CD4-positive, CD25-positive, alpha-beta regulatory T cell (primary cell): ENCODE data around the gene SRPX2. TPM values are rescaled to one million over a fixed set of nuclear protein-coding genes. Genes with fewer than 3 reads are reported as not detected.

Source experiments
- ATAC-seq, 2 donors: fragments of 150-1000 bp; cut with Tn5 transposase; one replicate each; pipeline ENCODE4 v1.10.0; 2021; ENCODE audit warnings: low read depth in 2 of 2, moderate number of reproducible peaks in 2 of 2, moderate library complexity in 1 of 2
- DNase-seq, 3 donors: peaks; one replicate each; pipeline versions ENCODE4 v3.0.0 to v3.0.0-alpha.2; 2012 to 2022; ENCODE audit warnings: mixed read lengths in 1 of 3
- H3K27ac ChIP-seq: one replicate; pipeline ENCODE4 v1.7.0; 2013; ENCODE audit warnings: mild to moderate bottlenecking, low read length; ENCODE audit not compliant: insufficient read depth, poor library complexity, severe bottlenecking
- H3K27me3 ChIP-seq: one replicate; pipeline ENCODE4 v1.7.0; 2013; ENCODE audit warnings: low read length; ENCODE audit not compliant: control insufficient read depth, insufficient read depth
- H3K36me3 ChIP-seq: one replicate; pipeline ENCODE4 v1.7.0; 2013; ENCODE audit warnings: mild to moderate bottlenecking, low read length, moderate library complexity; ENCODE audit not compliant: control insufficient read depth, insufficient read depth
- H3K4me1 ChIP-seq: 2 replicates; pipeline ENCODE4 v1.7.0; 2013; ENCODE audit warnings: mild to moderate bottlenecking, low read length; ENCODE audit not compliant: insufficient read depth, control insufficient read depth, poor library complexity, severe bottlenecking
- H3K4me3 ChIP-seq: one replicate; pipeline ENCODE4 v1.7.0; 2013; ENCODE audit warnings: low read depth, mild to moderate bottlenecking, low read length, moderate library complexity
- H3K9me3 ChIP-seq, 2 experiments: 1 replicate in 1 of 2; 2 replicates in 1 of 2; pipeline ENCODE4 v1.7.0; 2013; ENCODE audit warnings: low read length in 2 of 2, mild to moderate bottlenecking in 1 of 2, moderate library complexity in 1 of 2; ENCODE audit not compliant: control insufficient read depth in 2 of 2
- H3K27ac Mint-ChIP-seq, 3 donors: one replicate each; pipeline ENCODE4 v1.8.0; 2020 to 2022; ENCODE audit warnings: mild to moderate bottlenecking in 3 of 3, mixed read lengths in 3 of 3, moderate library complexity in 2 of 3
- H3K27me3 Mint-ChIP-seq: one replicate; pipeline ENCODE4 v1.8.0; 2022; ENCODE audit warnings: mild to moderate bottlenecking, mixed read lengths
- H3K36me3 Mint-ChIP-seq: one replicate; pipeline ENCODE4 v1.8.0; 2020; ENCODE audit warnings: mixed read lengths
- H3K4me1 Mint-ChIP-seq, 4 donors: one replicate each; pipeline ENCODE4 v1.8.0; 2020 to 2022; ENCODE audit warnings: mixed read lengths in 4 of 4, mild to moderate bottlenecking in 1 of 4
- H3K4me3 Mint-ChIP-seq, 4 donors: one replicate each; pipeline ENCODE4 v1.8.0; 2020 to 2022; ENCODE audit warnings: mild to moderate bottlenecking in 4 of 4, mixed read lengths in 4 of 4, moderate library complexity in 3 of 4
- H3K9me3 Mint-ChIP-seq, 7 donors: one replicate each; pipeline ENCODE4 v1.8.0; 2020 to 2022; ENCODE audit warnings: mixed read lengths in 7 of 7, mild to moderate bottlenecking in 3 of 7, moderate library complexity in 2 of 7
- polyA plus RNA-seq, 4 donors: library from polyadenylated mRNA; unstranded; fragments of 300-500 nt; fragmentation: Illumina TruSeq; gene quantifications; one replicate each; pipeline ENCODE4 v1.2.3, GENCODE V29; 2021
- total RNA-seq: library from RNA; stranded (reverse); gene quantifications from one replicate; pipeline ENCODE4 v1.2.3, GENCODE V29; 2022

Gene SRPX2
- total and polyA plus RNA-seq, 5 donors from 2014 or later, result not detected

- no peak overlapping the region for H3K4me3 Mint-ChIP-seq
- no peaks in the 10 kb centered on the region for H3K36me3 ChIP-seq
- H3K27ac ChIP-seq, result no peak overlapping the region
- no peak overlapping the region for H3K27ac Mint-ChIP-seq
- no peaks in the 10 kb centered on the region for H3K4me1 ChIP-seq
- H3K9me3 ChIP-seq, result no peaks in the 10 kb centered on the region
- no peak overlapping the region for H3K4me3 ChIP-seq
- H3K27me3 Mint-ChIP-seq, result peaks cover 5% of the 10 kb centered on the region
- peaks cover 0 to 7% (median 3%) of the 10 kb centered on the region in 4 donors for H3K4me1 Mint-ChIP-seq
- H3K27me3 ChIP-seq, result no peaks in the 10 kb centered on the region
- H3K36me3 Mint-ChIP-seq, result no peaks in the 10 kb centered on the region
- ATAC-seq, result no peak
- DNase-seq, result no peak
- no peaks in the 10 kb centered on the region for H3K9me3 Mint-ChIP-seq
These were observed 29.5 kb downstream of the SRPX2 start for GRCh38 chrX:100673397-100673953.

- Mint-ChIP-seq H3K4me1 (peaks cover 0 to 7% (median 3%) of the 10 kb centered on the region in 4 donors), H3K27ac (no peak overlapping the region), H3K36me3 (no peaks in the 10 kb centered on the region), H3K9me3 (no peaks in the 10 kb centered on the region), H3K4me3 (no peak overlapping the region), H3K27me3 (peaks cover 4% of the 10 kb centered on the region)
- Histone ChIP-seq H3K9me3 (no peaks in the 10 kb centered on the region), H3K4me1 (no peaks in the 10 kb centered on the region), H3K27me3 (no peaks in the 10 kb centered on the region), H3K27ac (no peak overlapping the region), H3K36me3 (no peaks in the 10 kb centered on the region), H3K4me3 (no peak overlapping the region)
- ATAC-seq, result no peak
- peak in 1 of 3 donors; percentile 1 for DNase-seq
These were observed 30.7 kb downstream of the SRPX2 start for GRCh38 chrX:100674705-100675104.

DNA sequence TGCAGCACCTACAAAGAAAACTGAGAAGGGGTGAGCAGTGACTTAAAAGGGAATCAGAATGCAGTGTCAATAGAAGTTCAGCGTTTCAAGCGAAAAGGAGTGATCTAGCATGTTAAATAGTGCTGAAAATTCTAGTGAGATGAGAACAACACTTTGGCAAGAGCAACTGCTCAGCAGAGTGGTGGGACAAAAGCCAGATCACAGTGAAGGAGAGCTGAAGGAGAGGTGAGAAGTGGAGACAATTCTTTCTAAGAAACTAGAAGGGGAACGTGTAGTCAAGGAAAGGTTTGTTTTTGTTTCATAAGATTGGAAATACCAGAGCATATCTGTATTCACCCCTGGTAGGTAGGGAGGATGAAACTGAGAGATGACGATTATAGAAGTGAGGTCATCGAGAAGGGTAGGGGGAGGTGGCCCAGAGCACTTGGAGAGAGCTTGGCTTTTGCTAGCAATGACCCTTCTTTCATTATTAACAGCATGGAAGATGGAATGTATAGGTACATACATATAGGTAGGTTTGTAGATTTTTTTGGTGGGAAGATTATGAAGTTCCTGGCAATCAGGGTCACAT, 33.7 kb downstream of the SRPX2 start:
- Mint-ChIP-seq H3K4me3 (no peak overlapping the region), H3K9me3 (no peaks in the 10 kb centered on the region), H3K4me1 (peaks cover 0 to 7% (median 3%) of the 10 kb centered on the region in 4 donors), H3K27me3 (peaks cover 4% of the 10 kb centered on the region), H3K36me3 (no peaks in the 10 kb centered on the region), H3K27ac (no peak overlapping the region)
- DNase-seq (no peak), ATAC-seq (no peak)
- Histone ChIP-seq H3K4me1 (no peaks in the 10 kb centered on the region), H3K36me3 (no peaks in the 10 kb centered on the region), H3K9me3 (no peaks in the 10 kb centered on the region), H3K27me3 (no peaks in the 10 kb centered on the region), H3K27ac (no peak overlapping the region), H3K4me3 (no peak overlapping the region)

DNA sequence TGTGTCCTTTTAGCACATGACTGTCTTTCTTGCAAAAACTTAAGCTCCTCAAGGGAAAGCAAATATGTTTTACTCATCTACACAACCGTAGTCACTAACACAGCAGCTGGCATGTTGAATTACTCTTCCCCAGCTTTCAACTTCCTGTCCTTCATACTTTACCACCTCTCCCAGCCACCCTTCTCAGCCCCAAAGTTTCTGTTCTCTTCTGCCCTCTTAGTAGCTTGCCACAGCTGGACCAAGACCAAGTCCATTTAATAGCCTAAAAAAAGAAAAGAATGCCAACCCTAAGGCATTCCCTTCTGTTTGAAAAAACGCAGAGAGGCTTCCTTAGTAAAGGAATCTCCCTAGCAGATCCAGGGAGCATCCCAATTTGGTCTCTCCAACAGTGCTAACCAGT, 36.8 kb downstream of the SRPX2 start:
- ATAC-seq (no peak), DNase-seq (no peak)
- no peaks in the 10 kb centered on the region for H3K36me3 ChIP-seq
- no peaks in the 10 kb centered on the region for H3K9me3 Mint-ChIP-seq
- no peaks in the 10 kb centered on the region for H3K4me1 Mint-ChIP-seq
- H3K4me1 ChIP-seq, result no peaks in the 10 kb centered on the region
- peaks cover 4% of the 10 kb centered on the region for H3K27me3 Mint-ChIP-seq
- no peaks in the 10 kb centered on the region for H3K27me3 ChIP-seq
- no peaks in the 10 kb centered on the region for H3K36me3 Mint-ChIP-seq
- no peak overlapping the region for H3K27ac Mint-ChIP-seq
- H3K27ac ChIP-seq, result no peak overlapping the region
- H3K4me3 Mint-ChIP-seq, result no peak overlapping the region
- no peak overlapping the region for H3K4me3 ChIP-seq
- H3K9me3 ChIP-seq, result no peaks in the 10 kb centered on the region

GRCh38 chrX:100681599-100681998, 37.6 kb downstream of the SRPX2 start:
- H3K4me3 Mint-ChIP-seq, result no peak overlapping the region
- Histone ChIP-seq H3K36me3 (no peaks in the 10 kb centered on the region), H3K4me3 (no peak overlapping the region), H3K9me3 (no peaks in the 10 kb centered on the region), H3K27me3 (no peaks in the 10 kb centered on the region), H3K4me1 (no peaks in the 10 kb centered on the region), H3K27ac (no peak overlapping the region)
- no peaks in the 10 kb centered on the region for H3K4me1 Mint-ChIP-seq
- DNase-seq (no peak), ATAC-seq (no peak)
- H3K36me3 Mint-ChIP-seq, result no peaks in the 10 kb centered on the region
- H3K27ac Mint-ChIP-seq, result no peak overlapping the region
- H3K27me3 Mint-ChIP-seq, result peaks cover 4% of the 10 kb centered on the region
- no peaks in the 10 kb centered on the region for H3K9me3 Mint-ChIP-seq

DNA sequence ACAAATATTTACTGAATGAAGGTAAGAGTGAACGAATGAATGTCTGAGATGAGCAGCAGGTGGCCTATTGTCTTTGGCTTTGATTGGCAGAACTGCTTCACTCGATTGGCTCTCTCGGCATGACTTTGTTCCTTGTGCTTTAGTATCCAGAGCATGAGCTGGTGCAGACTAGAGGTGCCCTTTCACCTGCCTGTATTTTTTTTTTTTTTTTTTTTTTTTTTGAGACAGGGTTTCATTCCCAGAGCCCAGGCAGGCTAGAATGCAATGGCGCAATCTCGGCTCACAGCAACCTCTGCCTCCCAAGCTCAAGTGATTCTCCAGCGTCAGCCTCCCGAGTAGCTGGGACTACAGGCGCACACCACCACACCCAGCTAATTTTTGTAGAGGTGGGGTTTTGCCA, 38.9 kb downstream of the SRPX2 start:
- Mint-ChIP-seq H3K27ac (no peak overlapping the region), H3K27me3 (peaks cover 4% of the 10 kb centered on the region), H3K9me3 (peaks cover 0 to 1% (median 0%) of the 10 kb centered on the region in 7 donors), H3K36me3 (no peaks in the 10 kb centered on the region), H3K4me3 (no peak overlapping the region), H3K4me1 (no peaks in the 10 kb centered on the region)
- DNase-seq, result no peak
- H3K27ac ChIP-seq, result no peak overlapping the region
- H3K4me1 ChIP-seq, result no peaks in the 10 kb centered on the region
- no peak overlapping the region for H3K4me3 ChIP-seq
- no peaks in the 10 kb centered on the region for H3K36me3 ChIP-seq
- ATAC-seq, result no peak
- H3K9me3 ChIP-seq, result no peaks in the 10 kb centered on the region
- no peaks in the 10 kb centered on the region for H3K27me3 ChIP-seq

DNA sequence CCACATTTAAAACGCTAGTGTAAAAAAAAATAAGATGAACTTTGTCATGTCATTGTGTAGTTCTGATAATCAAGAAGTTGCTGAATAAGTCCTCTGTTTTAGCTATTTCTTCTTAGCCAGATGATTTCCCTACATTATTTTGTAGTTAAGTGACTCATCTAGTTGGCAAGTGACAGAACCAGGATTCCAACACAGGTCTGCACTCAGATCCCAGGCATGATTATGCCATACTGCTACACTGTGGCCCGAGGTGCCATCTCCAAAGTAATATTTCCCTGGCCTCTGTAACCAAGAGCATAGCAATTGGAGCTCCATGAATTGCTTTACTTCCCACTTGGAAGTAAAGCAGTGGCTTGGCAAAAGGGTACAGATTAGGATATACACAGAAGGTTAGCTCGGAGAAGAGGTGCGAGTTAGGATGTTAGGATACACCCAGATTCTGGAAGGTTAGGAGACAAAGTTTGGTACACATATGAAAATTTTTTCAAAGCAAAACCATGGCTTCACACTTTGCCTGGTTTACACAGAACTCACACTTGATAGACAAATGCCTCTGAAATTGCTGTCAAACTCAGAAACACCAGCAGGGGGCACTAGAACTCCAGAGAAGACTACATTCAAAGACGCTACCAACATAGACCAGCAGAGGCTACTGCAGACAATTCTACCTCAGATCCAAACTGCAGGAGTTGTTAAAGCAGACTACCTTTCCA, 41.4 kb downstream of the SRPX2 start:
- no peak overlapping the region for H3K4me3 ChIP-seq
- H3K36me3 Mint-ChIP-seq, result no peaks in the 10 kb centered on the region
- DNase-seq, result peak; percentile 22 to 82 (median 64)
- H3K36me3 ChIP-seq, result no peaks in the 10 kb centered on the region
- no peaks in the 10 kb centered on the region for H3K4me1 ChIP-seq
- H3K27me3 Mint-ChIP-seq, result no peaks in the 10 kb centered on the region
- no peak overlapping the region for H3K27ac Mint-ChIP-seq
- H3K4me1 Mint-ChIP-seq, result no peaks in the 10 kb centered on the region
- ATAC-seq, result peak in 1 of 2 donors; percentile 44
- no peaks in the 10 kb centered on the region for H3K27me3 ChIP-seq
- H3K9me3 Mint-ChIP-seq, result peaks cover 0 to 1% (median 0%) of the 10 kb centered on the region in 7 donors
- no peak overlapping the region for H3K4me3 Mint-ChIP-seq
- H3K27ac ChIP-seq, result no peak overlapping the region
- no peaks in the 10 kb centered on the region for H3K9me3 ChIP-seq

DNA sequence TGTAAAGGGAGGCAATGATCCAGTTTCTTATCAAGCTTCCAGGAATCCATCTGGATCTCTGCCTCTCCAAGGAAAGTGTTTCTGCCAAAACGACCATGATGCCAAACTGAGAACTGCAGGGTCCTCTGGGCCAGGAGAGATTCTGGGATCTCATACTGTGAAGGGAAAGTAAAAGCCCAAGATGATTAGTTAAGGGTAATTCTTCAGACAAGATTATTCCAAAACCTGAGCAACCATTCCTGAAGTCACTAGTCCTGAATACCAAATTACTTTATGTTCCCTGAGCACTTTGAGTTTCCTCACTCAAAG, 42.0 kb downstream of the SRPX2 start:
- Histone ChIP-seq H3K36me3 (no peaks in the 10 kb centered on the region), H3K9me3 (no peaks in the 10 kb centered on the region), H3K27ac (no peak overlapping the region), H3K4me1 (no peaks in the 10 kb centered on the region), H3K4me3 (no peak overlapping the region), H3K27me3 (no peaks in the 10 kb centered on the region)
- Mint-ChIP-seq H3K9me3 (peaks cover 0 to 1% (median 0%) of the 10 kb centered on the region in 7 donors), H3K4me1 (no peaks in the 10 kb centered on the region), H3K27ac (no peak overlapping the region), H3K27me3 (no peaks in the 10 kb centered on the region), H3K36me3 (no peaks in the 10 kb centered on the region), H3K4me3 (no peak overlapping the region)
- DNase-seq, result no peak
- no peak for ATAC-seq
